Panc1 (cell line): ENCODE data around the gene NSUN2. TPM values are rescaled to one million over a fixed set of nuclear protein-coding genes. Genes with fewer than 3 reads are reported as not detected.

Experiments used
- ATAC-seq: fragments of 200-7000 bp; cut with Tn5 transposase; 2 replicates; pipeline ENCODE4 v1.9.1; 2020; ENCODE audit warnings: mild to moderate bottlenecking, moderate library complexity
- BruUV-seq: library from RNA; stranded (reverse); fragments of 400-500 nt; replicated peaks from 2 replicates; lab custom pipeline; 2021; lab: Mats Ljungman, UMichigan
- CTCF ChIA-PET: fragments of 300-600 bp; sonication (Branson Sonifier 250); formaldehyde crosslinking; loops from one replicate; lab custom pipeline; 2022; ENCODE audit warnings: antibody characterized with exemption; lab: Charles Lee
- POLR2A ChIA-PET: fragments of 300-600 bp; sonication (Branson Sonifier 250); formaldehyde crosslinking; loops from one replicate; lab custom pipeline; 2022; ENCODE audit warnings: antibody characterized with exemption; lab: Charles Lee
- DNase-seq: peaks from one replicate; pipeline ENCODE4 v3.0.0-alpha.2; 2010; ENCODE audit warnings: low read depth, low spot score
- H3K27ac ChIP-seq: 2 replicates; pipeline ENCODE4 v1.5.1; 2011; ENCODE audit warnings: mild to moderate bottlenecking, low read length, inconsistent platforms
- H3K27me3 ChIP-seq: fragments of 200-500 bp; sonication (Bioruptor generic); 2 replicates; pipeline ENCODE4 v1.6.0; 2014; ENCODE audit warnings: low read length, inconsistent platforms; ENCODE audit not compliant: control insufficient read depth, insufficient read depth
- H3K36me3 ChIP-seq: fragments of 200-500 bp; sonication (Bioruptor generic); 2 replicates; pipeline ENCODE4 v1.5.1; 2014; ENCODE audit warnings: inconsistent platforms, mild to moderate bottlenecking, low read length, moderate library complexity; ENCODE audit not compliant: control insufficient read depth, insufficient read depth
- H3K4me1 ChIP-seq: 2 replicates; pipeline ENCODE4 v1.5.1; 2011; ENCODE audit warnings: inconsistent platforms, mild to moderate bottlenecking, low read length, moderate library complexity; ENCODE audit not compliant: control insufficient read depth, insufficient read depth
- H3K4me3 ChIP-seq, 2 experiments: 2 replicates each; pipeline ENCODE4 v1.5.1; 2011 to 2012; ENCODE audit warnings: low read depth in 2 of 2, low read length in 2 of 2, mild to moderate bottlenecking in 2 of 2, inconsistent platforms in 1 of 2, moderate library complexity in 1 of 2
- H3K9me3 ChIP-seq: fragments of 200-500 bp; sonication (Bioruptor generic); 2 replicates; pipeline ENCODE4 v1.5.1; 2014; ENCODE audit warnings: low read depth, mild to moderate bottlenecking, inconsistent platforms, low read length, moderate library complexity; ENCODE audit not compliant: control insufficient read depth, insufficient read depth
- CTCF ChIP-seq: fragments of 450-650 bp; IDR thresholded peaks from 2 replicates; pipeline ENCODE4 v1.5.1; 2017; ENCODE audit warnings: mild to moderate bottlenecking
- POLR2AphosphoS5 ChIP-seq: IDR thresholded peaks from 2 replicates; pipeline ENCODE4 v1.6.1; 2012; ENCODE audit warnings: mild to moderate bottlenecking, low read depth, low read length, moderate library complexity
- REST ChIP-seq, 2 experiments: IDR thresholded peaks; 2 replicates each; pipeline ENCODE4 v1.6.1; 2011 to 2012; ENCODE audit warnings: low read depth in 2 of 2, control low read depth in 1 of 2, low read length in 1 of 2, mild to moderate bottlenecking in 1 of 2, moderate library complexity in 1 of 2; ENCODE audit not compliant: insufficient read depth in 1 of 2
- SIN3A ChIP-seq: IDR thresholded peaks from 2 replicates; pipeline ENCODE4 v1.6.1; 2012; ENCODE audit warnings: low read depth, mild to moderate bottlenecking, low read length, moderate library complexity, borderline replicate concordance; ENCODE audit not compliant: insufficient read depth
- TCF7L2 ChIP-seq: IDR thresholded peaks from 2 replicates; pipeline ENCODE4 v1.6.1; 2011; ENCODE audit warnings: mild to moderate bottlenecking, low read depth, low read length, inconsistent platforms
- in situ Hi-C: cut with HindIII; loops from 2 replicates; pipeline ENCODE4 v1.10.0; 2016; ENCODE audit warnings: low sequenced_read_pairs, low pct_unique_long_range_greater_than_20kb
- intact Hi-C: fragments of 100-400 bp; cut with micrococcal nuclease; formaldehyde crosslinking; loops from one replicate; pipeline ENCODE4 v1.10.0; 2022; ENCODE audit not compliant: unreplicated experiment
- total RNA-seq: library from RNA; stranded (reverse); gene quantifications from one replicate; pipeline ENCODE4 v1.2.1, GENCODE V29; 2021; ENCODE audit not compliant: unreplicated experiment

Gene NSUN2
- total RNA-seq, 1 experiment from 2014 or later: 125 TPM

DNA sequence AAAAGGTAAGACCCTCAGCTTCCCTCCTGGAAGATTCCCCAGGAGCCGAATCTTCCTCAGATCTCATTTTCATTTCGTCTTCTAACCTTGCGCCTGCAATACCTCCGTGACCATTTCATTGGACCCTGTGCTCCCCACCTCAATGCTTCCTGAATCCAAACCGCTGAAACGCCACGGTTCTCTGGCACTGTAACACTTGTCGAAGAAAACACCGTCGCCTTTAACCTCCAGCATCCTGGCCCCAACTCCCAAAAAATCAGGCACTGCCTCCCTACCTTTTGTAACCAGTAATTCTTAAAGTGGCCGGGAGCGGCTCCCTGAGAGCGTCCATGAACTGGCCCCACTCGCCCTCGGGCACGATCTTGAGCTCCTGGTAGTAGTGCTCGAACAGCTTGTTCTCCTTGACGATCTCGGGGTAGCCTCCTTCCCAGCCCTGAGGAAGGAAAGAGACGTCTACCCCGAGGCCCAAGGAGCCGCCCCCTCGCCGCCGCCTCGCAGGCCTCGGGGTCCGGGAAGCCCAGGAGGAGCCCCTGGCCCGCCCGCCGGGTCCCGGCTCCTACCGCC lies 438 bp downstream of the NSUN2 start:
- peak overlapping the region; percentile 98 for H3K27ac ChIP-seq
- peak overlapping the region; percentile 96 to 100 for H3K4me3 ChIP-seq
- in situ Hi-C loops (no loop called here), intact Hi-C loops (loop anchor here (10.0 kb wide), 2 partner anchors 82 to 112 kb away; partner anchors contain the start of gene TENT4A)
- POLR2A ChIA-PET: interaction anchor here (0.7 to 1.0 kb wide), 2 partner anchors 37 to 44 kb away, joined by 6 to 9 read pairs; no protein-coding TSS in a partner anchor
- DNase-seq (no peak), ATAC-seq (peak; percentile 28)
- BruUV-seq: TSS peak; percentile 61
- H3K27me3 ChIP-seq: no peaks in the 10 kb centered on the region
- peaks cover 34% of the 10 kb centered on the region for H3K4me1 ChIP-seq
- no peak for TF ChIP-seq TCF7L2
- TF ChIP-seq CTCF: no peak
- no peak for TF ChIP-seq SIN3A
- no peak for TF ChIP-seq POLR2AphosphoS5
- no peak for TF ChIP-seq REST (IDR thresholded peaks at IDR 0.05; ENCODE audit: insufficient read depth in 1 of 2, low read depth in 2 of 2, low read length in 1 of 2)
- H3K36me3 ChIP-seq: peaks cover 36% of the 10 kb centered on the region
- H3K9me3 ChIP-seq: no peaks in the 10 kb centered on the region
- CTCF ChIA-PET: interaction anchor here (0.9 kb wide), 1 partner anchor 113 kb away, joined by 3 read pairs; no protein-coding TSS in a partner anchor

GRCh38 chr5:6631441-6631840 lies 1.4 kb downstream of the NSUN2 start:
- ChIA-PET CTCF (no interaction called here), POLR2A (no interaction called here)
- Histone ChIP-seq H3K27me3 (no peaks in the 10 kb centered on the region), H3K36me3 (peaks cover 45% of the 10 kb centered on the region), H3K9me3 (no peaks in the 10 kb centered on the region), H3K27ac (peak overlapping the region; percentile 98), H3K4me3 (peak overlapping the region; percentile 96 to 100), H3K4me1 (peaks cover 30% of the 10 kb centered on the region)
- intact Hi-C loops: loop anchor here (10.0 kb wide), 2 partner anchors 83 to 113 kb away; partner anchors contain the start of gene TENT4A
- no peak for ATAC-seq
- TF ChIP-seq TCF7L2 (no peak), POLR2AphosphoS5 (no peak), CTCF (no peak), SIN3A (no peak), REST (IDR thresholded peaks at IDR 0.05; ENCODE audit: insufficient read depth in 1 of 2, low read depth in 2 of 2, low read length in 1 of 2) (no peak)
- in situ Hi-C loops: no loop called here
- no peak for DNase-seq
- BruUV-seq: no TSS peak
